Measurements from ENCODE around the gene HOXC6.
A peak's percentile ranks its signal among the peaks of the same experiment; 100 is the strongest.

GRCh38 chr12:54028314-54029201 is at the start of gene HOXC6:
- TF ChIP-seq, protein P1, sequence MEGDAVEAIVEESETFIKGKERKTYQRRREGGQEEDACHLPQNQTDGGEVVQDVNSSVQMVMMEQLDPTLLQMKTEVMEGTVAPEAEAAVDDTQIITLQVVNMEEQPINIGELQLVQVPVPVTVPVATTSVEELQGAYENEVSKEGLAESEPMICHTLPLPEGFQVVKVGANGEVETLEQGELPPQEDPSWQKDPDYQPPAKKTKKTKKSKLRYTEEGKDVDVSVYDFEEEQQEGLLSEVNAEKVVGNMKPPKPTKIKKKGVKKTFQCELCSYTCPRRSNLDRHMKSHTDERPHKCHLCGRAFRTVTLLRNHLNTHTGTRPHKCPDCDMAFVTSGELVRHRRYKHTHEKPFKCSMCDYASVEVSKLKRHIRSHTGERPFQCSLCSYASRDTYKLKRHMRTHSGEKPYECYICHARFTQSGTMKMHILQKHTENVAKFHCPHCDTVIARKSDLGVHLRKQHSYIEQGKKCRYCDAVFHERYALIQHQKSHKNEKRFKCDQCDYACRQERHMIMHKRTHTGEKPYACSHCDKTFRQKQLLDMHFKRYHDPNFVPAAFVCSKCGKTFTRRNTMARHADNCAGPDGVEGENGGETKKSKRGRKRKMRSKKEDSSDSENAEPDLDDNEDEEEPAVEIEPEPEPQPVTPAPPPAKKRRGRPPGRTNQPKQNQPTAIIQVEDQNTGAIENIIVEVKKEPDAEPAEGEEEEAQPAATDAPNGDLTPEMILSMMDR (IDR thresholded peaks at IDR 0.05; ENCODE audit: extremely low read depth in 1 of 2, insufficient read depth in 1 of 2, low read depth in 1 of 2, low read length in 2 of 2): no peak
- TF ChIP-seq EZH2 (IDR thresholded peaks at IDR 0.05; ENCODE audit: borderline replicate concordance, low read depth, low read length, severe bottlenecking): peak; percentile 39
